Measurements from ENCODE around the gene CYP2R1.

- TF ChIP-seq CTCF (IDR thresholded peaks at IDR 0.05) = no peak
- TF ChIP-seq POLR2A (IDR thresholded peaks at IDR 0.05) = no peak
- no peak for TF ChIP-seq POLR2AphosphoS5 (IDR thresholded peaks at IDR 0.05)
Observed at GRCh38 chr11:14886513-14886912, 5.5 kb downstream of the CYP2R1 start.

All from prostate gland (tissue), 2 donors.